HepG2 (cell line): Measurements from ENCODE around the gene INO80B. TPM values are rescaled to one million over a fixed set of nuclear protein-coding genes. Genes with fewer than 3 reads are reported as not detected.

Experiments used
- AGO1 ChIP-seq: fragments of 200-400 bp; formaldehyde crosslinking; IDR thresholded peaks from 2 replicates; pipeline ENCODE4 v1.6.1; 2017; ENCODE audit warnings: mild to moderate bottlenecking, low read depth, low read length, moderate library complexity; ENCODE audit not compliant: poor library complexity, severe bottlenecking
- CHD4 ChIP-seq: fragments of 200-600 bp; sonication (generic); IDR thresholded peaks from 2 replicates; pipeline ENCODE4 v1.7.0; 2017; ENCODE audit warnings: mild to moderate bottlenecking, low read length, borderline replicate concordance
- DNMT3B ChIP-seq: conservative IDR thresholded peaks from 2 replicates; pipeline ENCODE4 v1.6.1; 2016; ENCODE audit warnings: missing biosample characterization, control low read depth
- HNF4G ChIP-seq, 2 experiments: sonication (generic) in 1 of 2; formaldehyde crosslinking in 1 of 2; IDR thresholded peaks; 2 replicates each; pipeline versions ENCODE4 v1.4.0 to v1.6.1; 2011 to 2020; ENCODE audit warnings: borderline replicate concordance in 2 of 2, low read depth in 2 of 2, mild to moderate bottlenecking in 2 of 2, low read length in 1 of 2, missing genetic modification reagents in 1 of 2, moderate library complexity in 1 of 2
- IRF2 ChIP-seq: IDR thresholded peaks from 2 replicates; pipeline ENCODE4 v1.6.1; 2018; ENCODE audit warnings: missing genetic modification reagents, missing compliant biosample characterization
- NCOA1 ChIP-seq: sonication (generic); formaldehyde crosslinking; IDR thresholded peaks from 2 replicates; pipeline ENCODE4 v1.9.0; 2021; ENCODE audit warnings: missing genetic modification reagents
- NPAS2 ChIP-seq: sonication (generic); formaldehyde crosslinking; IDR thresholded peaks from 2 replicates; pipeline ENCODE4 v1.8.0; 2022; ENCODE audit warnings: mild to moderate bottlenecking, missing genetic modification reagents, borderline replicate concordance
- RFX1 ChIP-seq: fragments of 450-650 bp; IDR thresholded peaks from 2 replicates; pipeline ENCODE4 v1.6.1; 2017
- RFXAP ChIP-seq: sonication (generic); formaldehyde crosslinking; IDR thresholded peaks from 2 replicates; pipeline ENCODE4 v1.4.0; 2020; ENCODE audit warnings: missing genetic modification reagents, borderline replicate concordance
- SOX5 ChIP-seq: IDR thresholded peaks from 2 replicates; pipeline ENCODE4 v1.6.1; 2016; ENCODE audit warnings: borderline replicate concordance
- TMF1 ChIP-seq: sonication (generic); formaldehyde crosslinking; IDR thresholded peaks from 2 replicates; pipeline ENCODE4 v1.8.1; 2022; ENCODE audit warnings: low read depth, missing genetic modification reagents
- TSC22D2 ChIP-seq: sonication (generic); formaldehyde crosslinking; IDR thresholded peaks from 2 replicates; pipeline ENCODE4 v1.5.1; 2020; ENCODE audit warnings: missing genetic modification reagents, mild to moderate bottlenecking, borderline replicate concordance
- U2AF1 ChIP-seq: fragments of 200-400 bp; formaldehyde crosslinking; optimal IDR thresholded peaks from 2 replicates; pipeline ENCODE3; 2017; ENCODE audit warnings: mild to moderate bottlenecking, low read depth, low read length
- YEATS2 ChIP-seq: sonication (generic); formaldehyde crosslinking; IDR thresholded peaks from 2 replicates; pipeline ENCODE4 v1.4.0; 2020; ENCODE audit warnings: missing genetic modification reagents, borderline replicate concordance
- ZNF121 ChIP-seq: sonication (generic); formaldehyde crosslinking; IDR thresholded peaks from 2 replicates; pipeline ENCODE4 v1.5.0; 2020; ENCODE audit warnings: mild to moderate bottlenecking, missing genetic modification reagents
- ZNF143 ChIP-seq: sonication (generic); formaldehyde crosslinking; IDR thresholded peaks from 2 replicates; pipeline ENCODE4 v1.4.0; 2020; ENCODE audit warnings: missing genetic modification reagents
- ZNF34 ChIP-seq: sonication (generic); formaldehyde crosslinking; IDR thresholded peaks from 2 replicates; pipeline ENCODE4 v1.4.0; 2020; ENCODE audit warnings: mild to moderate bottlenecking, missing genetic modification reagents, borderline replicate concordance
- ZNF432 ChIP-seq: sonication (generic); formaldehyde crosslinking; IDR thresholded peaks from 2 replicates; pipeline ENCODE4 v1.5.0; 2020; ENCODE audit warnings: missing genetic modification reagents, mild to moderate bottlenecking, borderline replicate concordance
- ZNF7 ChIP-seq: IDR thresholded peaks from 2 replicates; pipeline ENCODE4 v1.6.1; 2016; ENCODE audit warnings: missing biosample characterization, missing genetic modification reagents
- ZNF792 ChIP-seq: IDR thresholded peaks from 2 replicates; pipeline ENCODE4 v1.6.1; 2016
- polyA plus RNA-seq, 8 experiments: library from polyadenylated mRNA; depleted of rRNA in 3 of 8; stranded (reverse) in 7 of 8; unstranded in 1 of 8; fragments of >200 nt; fragmentation: Illumina TruSeq in 4 of 8; extraction: Trizol in 4 of 8; gene quantifications; 2 replicates each; pipeline versions ENCODE4 v1.2.1 to v1.2.3, GENCODE V29; 2011 to 2016; ENCODE audit warnings: low read depth in 4 of 8, missing spikeins in 1 of 8, mixed read lengths in 1 of 8; ENCODE audit not compliant: insufficient read depth in 1 of 8
- total RNA-seq, 5 experiments: library from RNA; depleted of rRNA; stranded (reverse); fragments of >200 nt; fragmentation: Illumina TruSeq; extraction: Trizol; gene quantifications; 2 replicates each; pipeline ENCODE4 v1.2.3, GENCODE V29; 2016; ENCODE audit warnings: low read depth in 1 of 5
- TF ChIP-seq, protein P1 (sequence below): IDR thresholded peaks from 2 replicates; pipeline ENCODE4 v1.4.0; 2020; ENCODE audit warnings: mild to moderate bottlenecking, missing genetic modification reagents
- TF ChIP-seq, protein P2 (sequence below): IDR thresholded peaks from 2 replicates; pipeline ENCODE4 v1.6.1; 2018; ENCODE audit warnings: missing genetic modification reagents
- TF ChIP-seq, protein P3 (sequence below): sonication (generic); formaldehyde crosslinking; IDR thresholded peaks from 2 replicates; pipeline ENCODE4 v1.8.0; 2022; ENCODE audit warnings: mild to moderate bottlenecking, missing genetic modification reagents, borderline replicate concordance

INO80B gene
- total and polyA plus RNA-seq, 2 of the 13 experiments (the other 11 are each of a cell fraction or from before 2014, with no cell fraction given), result 6.2 to 14.5 TPM

DNA sequence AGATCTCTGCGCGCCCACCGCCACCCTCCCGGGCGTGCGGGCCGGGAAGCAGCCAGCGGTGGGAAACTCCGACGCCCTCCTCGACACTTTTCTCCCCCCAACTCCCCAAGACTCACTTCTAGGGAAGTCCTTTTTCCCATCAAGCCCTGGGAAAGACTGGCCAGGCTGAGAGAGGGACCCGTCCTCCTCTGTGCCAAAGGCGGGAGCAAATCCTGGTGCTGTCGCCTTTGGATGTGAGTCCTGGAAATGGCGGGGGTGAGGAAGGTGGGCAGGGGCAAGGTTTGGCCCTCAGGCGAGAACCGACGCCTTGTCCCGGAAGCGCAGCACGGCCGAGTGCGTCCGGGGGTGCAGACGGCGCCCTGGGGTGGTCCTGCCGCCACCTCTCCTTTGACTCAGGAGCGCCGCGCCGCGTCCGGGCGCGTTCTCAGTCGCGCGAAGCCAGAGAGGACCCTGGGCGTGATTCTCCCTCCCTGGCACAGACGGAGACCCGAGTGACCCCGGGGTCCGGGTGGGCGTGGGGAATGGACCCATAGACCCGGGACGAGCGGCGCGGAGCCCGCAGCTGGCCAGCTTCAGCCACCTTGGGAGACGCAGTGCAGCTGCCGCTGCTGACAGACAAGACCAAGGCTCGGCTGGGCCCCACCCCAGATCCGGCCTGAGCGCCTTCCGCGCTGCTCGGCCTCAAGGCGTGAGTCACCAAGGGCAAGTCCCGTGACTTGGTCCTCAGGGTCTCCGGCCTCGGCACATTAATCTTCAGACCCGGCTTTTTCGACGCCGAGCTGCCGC lies 48.0 kb downstream of the INO80B start (continued):
- TF ChIP-seq ZNF121 (CRISPR knock-in tag), result 0 out of 2 replicates have a peak, but pooled peaks have one; percentile 38
- TF ChIP-seq NCOA1 (CRISPR knock-in tag), result peak; percentile 89; the same call in 1 of the 2 replicates
- TF ChIP-seq ZNF7, result no peak
- TF ChIP-seq CHD4, result no peak
- no peak for TF ChIP-seq DNMT3B (CRISPR knock-in tag)
- no peak; the same call in none of the 2 replicates for TF ChIP-seq ZNF143 (CRISPR knock-in tag)
- peak; percentile 19; the same call in 1 of the 2 replicates for TF ChIP-seq ZNF792 (CRISPR knock-in tag)
- TF ChIP-seq NPAS2 (CRISPR knock-in tag), result no peak
- TF ChIP-seq ZNF432 (CRISPR knock-in tag), result no peak
- TF ChIP-seq, protein P1, sequence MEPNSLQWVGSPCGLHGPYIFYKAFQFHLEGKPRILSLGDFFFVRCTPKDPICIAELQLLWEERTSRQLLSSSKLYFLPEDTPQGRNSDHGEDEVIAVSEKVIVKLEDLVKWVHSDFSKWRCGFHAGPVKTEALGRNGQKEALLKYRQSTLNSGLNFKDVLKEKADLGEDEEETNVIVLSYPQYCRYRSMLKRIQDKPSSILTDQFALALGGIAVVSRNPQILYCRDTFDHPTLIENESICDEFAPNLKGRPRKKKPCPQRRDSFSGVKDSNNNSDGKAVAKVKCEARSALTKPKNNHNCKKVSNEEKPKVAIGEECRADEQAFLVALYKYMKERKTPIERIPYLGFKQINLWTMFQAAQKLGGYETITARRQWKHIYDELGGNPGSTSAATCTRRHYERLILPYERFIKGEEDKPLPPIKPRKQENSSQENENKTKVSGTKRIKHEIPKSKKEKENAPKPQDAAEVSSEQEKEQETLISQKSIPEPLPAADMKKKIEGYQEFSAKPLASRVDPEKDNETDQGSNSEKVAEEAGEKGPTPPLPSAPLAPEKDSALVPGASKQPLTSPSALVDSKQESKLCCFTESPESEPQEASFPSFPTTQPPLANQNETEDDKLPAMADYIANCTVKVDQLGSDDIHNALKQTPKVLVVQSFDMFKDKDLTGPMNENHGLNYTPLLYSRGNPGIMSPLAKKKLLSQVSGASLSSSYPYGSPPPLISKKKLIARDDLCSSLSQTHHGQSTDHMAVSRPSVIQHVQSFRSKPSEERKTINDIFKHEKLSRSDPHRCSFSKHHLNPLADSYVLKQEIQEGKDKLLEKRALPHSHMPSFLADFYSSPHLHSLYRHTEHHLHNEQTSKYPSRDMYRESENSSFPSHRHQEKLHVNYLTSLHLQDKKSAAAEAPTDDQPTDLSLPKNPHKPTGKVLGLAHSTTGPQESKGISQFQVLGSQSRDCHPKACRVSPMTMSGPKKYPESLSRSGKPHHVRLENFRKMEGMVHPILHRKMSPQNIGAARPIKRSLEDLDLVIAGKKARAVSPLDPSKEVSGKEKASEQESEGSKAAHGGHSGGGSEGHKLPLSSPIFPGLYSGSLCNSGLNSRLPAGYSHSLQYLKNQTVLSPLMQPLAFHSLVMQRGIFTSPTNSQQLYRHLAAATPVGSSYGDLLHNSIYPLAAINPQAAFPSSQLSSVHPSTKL (CRISPR knock-in tag), result peak; percentile 49
- peak; percentile 15; the same call in 1 of the 2 replicates for TF ChIP-seq IRF2 (CRISPR knock-in tag)
- TF ChIP-seq, protein P2, sequence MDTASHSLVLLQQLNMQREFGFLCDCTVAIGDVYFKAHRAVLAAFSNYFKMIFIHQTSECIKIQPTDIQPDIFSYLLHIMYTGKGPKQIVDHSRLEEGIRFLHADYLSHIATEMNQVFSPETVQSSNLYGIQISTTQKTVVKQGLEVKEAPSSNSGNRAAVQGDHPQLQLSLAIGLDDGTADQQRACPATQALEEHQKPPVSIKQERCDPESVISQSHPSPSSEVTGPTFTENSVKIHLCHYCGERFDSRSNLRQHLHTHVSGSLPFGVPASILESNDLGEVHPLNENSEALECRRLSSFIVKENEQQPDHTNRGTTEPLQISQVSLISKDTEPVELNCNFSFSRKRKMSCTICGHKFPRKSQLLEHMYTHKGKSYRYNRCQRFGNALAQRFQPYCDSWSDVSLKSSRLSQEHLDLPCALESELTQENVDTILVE (CRISPR knock-in tag), result 0 out of 2 replicates have a peak, but pooled peaks have one; percentile 4
- no peak for TF ChIP-seq AGO1
- TF ChIP-seq SOX5 (CRISPR knock-in tag), result no peak
- peak; percentile 77; the same call in 1 of the 2 replicates for TF ChIP-seq ZNF34 (CRISPR knock-in tag)
- TF ChIP-seq TMF1 (CRISPR knock-in tag), result peak; percentile 60; the same call in 1 of the 2 replicates
- no peak; the same call in 1 of the 2 replicates for TF ChIP-seq TSC22D2 (CRISPR knock-in tag)
- TF ChIP-seq RFX1, result no peak
- peak; percentile 24; the same call in 1 of the 2 replicates for TF ChIP-seq RFXAP (CRISPR knock-in tag)
- TF ChIP-seq, protein P3, sequence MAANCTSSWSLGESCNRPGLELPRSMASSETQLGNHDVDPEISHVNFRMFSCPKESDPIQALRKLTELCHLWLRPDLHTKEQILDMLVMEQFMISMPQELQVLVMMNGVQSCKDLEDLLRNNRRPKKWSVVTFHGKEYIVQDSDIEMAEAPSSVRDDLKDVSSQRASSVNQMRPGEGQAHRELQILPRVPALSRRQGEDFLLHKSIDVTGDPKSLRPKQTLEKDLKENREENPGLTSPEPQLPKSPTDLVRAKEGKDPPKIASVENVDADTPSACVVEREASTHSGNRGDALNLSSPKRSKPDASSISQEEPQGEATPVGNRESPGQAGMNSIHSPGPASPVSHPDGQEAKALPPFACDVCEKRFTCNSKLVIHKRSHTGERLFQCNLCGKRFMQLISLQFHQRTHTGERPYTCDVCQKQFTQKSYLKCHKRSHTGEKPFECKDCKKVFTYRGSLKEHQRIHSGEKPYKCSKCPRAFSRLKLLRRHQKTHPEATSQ (CRISPR knock-in tag), result peak; percentile 59; the same call in 1 of the 2 replicates
- peak; percentile 99 for TF ChIP-seq U2AF1
- no peak for TF ChIP-seq HNF4G (IDR thresholded peaks at IDR 0.05; ENCODE audit: borderline replicate concordance, low read depth, low read length)
- TF ChIP-seq HNF4G (CRISPR knock-in tag; IDR thresholded peaks at IDR 0.05; ENCODE audit: borderline replicate concordance, low read depth), result peak; percentile 22; the same call in 1 of the 2 replicates
- no peak; the same call in 1 of the 2 replicates for TF ChIP-seq YEATS2
